ENCODE data around the gene NRN1. TPM values are rescaled to one million over a fixed set of nuclear protein-coding genes. Genes with fewer than 3 reads are reported as not detected.
"Not testable (repeated sequence)": the region's sequence is repeated elsewhere in the genome, so short reads cannot be mapped to it uniquely, and the experiment has no call there.

Gene NRN1
- total RNA-seq, 4 donors from 2014 or later = 1.4 to 2.8 TPM; not detected in 2

GRCh38 chr6:5979650-5980420 is 26.9 kb downstream of the NRN1 start:
- H3K9me3 ChIP-seq = no peaks in the 10 kb centered on the region
- no peak overlapping the region for H3K27ac ChIP-seq
- no peaks in the 10 kb centered on the region for H3K27me3 ChIP-seq
- no peak for DNase-seq
- no peak for TF ChIP-seq POLR2A (IDR thresholded peaks at IDR 0.05)
- TF ChIP-seq CTCF (IDR thresholded peaks at IDR 0.05) = no peak
- no peaks in the 10 kb centered on the region for H3K36me3 ChIP-seq
- H3K4me1 ChIP-seq = no peaks in the 10 kb centered on the region
- H3K4me3 ChIP-seq = no peak overlapping the region

GRCh38 chr6:5976811-5977210 is 29.9 kb downstream of the NRN1 start:
- Histone ChIP-seq H3K36me3 (no peaks in the 10 kb centered on the region), H3K27ac (no peak overlapping the region), H3K9me3 (no peaks in the 10 kb centered on the region), H3K4me3 (no peak overlapping the region), H3K27me3 (no peaks in the 10 kb centered on the region), H3K4me1 (no peaks in the 10 kb centered on the region)
- DNase-seq = no peak
- no peak for TF ChIP-seq CTCF (IDR thresholded peaks at IDR 0.05)
- no peak for TF ChIP-seq POLR2A (IDR thresholded peaks at IDR 0.05)

- DNase-seq = no peak
Measured at GRCh38 chr6:5968817-5969734, 37.6 kb downstream of the NRN1 start.

GRCh38 chr6:5968036-5968435 is 38.7 kb downstream of the NRN1 start:
- not testable (repeated sequence) for DNase-seq, H3K9me3 ChIP-seq, H3K4me1 ChIP-seq, H3K27me3 ChIP-seq, H3K36me3 ChIP-seq, H3K27ac ChIP-seq, H3K4me3 ChIP-seq

More at GRCh38 chr6:5968817-5969734, 37.6 kb downstream of the NRN1 start:
- Histone ChIP-seq H3K4me3 (no peak overlapping the region), H3K4me1 (no peaks in the 10 kb centered on the region), H3K27ac (no peak overlapping the region), H3K36me3 (no peaks in the 10 kb centered on the region), H3K9me3 (no peaks in the 10 kb centered on the region), H3K27me3 (no peaks in the 10 kb centered on the region)
- TF ChIP-seq CTCF (IDR thresholded peaks at IDR 0.05) (no peak), POLR2A (IDR thresholded peaks at IDR 0.05) (no peak)

GRCh38 chr6:5967594-5967993 is 39.1 kb downstream of the NRN1 start:
- H3K36me3 ChIP-seq = no peaks in the 10 kb centered on the region
- no peaks in the 10 kb centered on the region for H3K4me1 ChIP-seq
- H3K27me3 ChIP-seq = no peaks in the 10 kb centered on the region
- DNase-seq = no peak
- H3K4me3 ChIP-seq = no peak overlapping the region
- no peak for TF ChIP-seq CTCF (IDR thresholded peaks at IDR 0.05)
- TF ChIP-seq POLR2A (IDR thresholded peaks at IDR 0.05) = no peak
- H3K27ac ChIP-seq = no peak overlapping the region
- H3K9me3 ChIP-seq = no peaks in the 10 kb centered on the region

GRCh38 chr6:5962794-5963193 is 43.9 kb downstream of the NRN1 start:
- Histone ChIP-seq H3K4me1 (no peaks in the 10 kb centered on the region), H3K9me3 (no peaks in the 10 kb centered on the region), H3K36me3 (no peaks in the 10 kb centered on the region), H3K4me3 (no peak overlapping the region), H3K27me3 (no peaks in the 10 kb centered on the region), H3K27ac (no peak overlapping the region)
- no peak for DNase-seq
- no peak for TF ChIP-seq POLR2A (IDR thresholded peaks at IDR 0.05)
- no peak for TF ChIP-seq CTCF (IDR thresholded peaks at IDR 0.05)
